ENCODE results near the gene TMEM63C.

TMEM63C gene

GRCh38 chr14:77276295-77276935, 94.8 kb downstream of the TMEM63C start:
- Histone ChIP-seq H3K9me3 (ENCODE audit: control insufficient read depth, insufficient read depth, low read depth, low read length) (no peaks in the 10 kb centered on the region), H3K36me3 (ENCODE audit: control insufficient read depth in 2 of 2, insufficient read depth in 1 of 2, low read length in 2 of 2) (peaks cover 0 to 39% of the 10 kb centered on the region in 2 experiments; a peak in 2 of 3 replicates), H3K27ac (ENCODE audit: extremely low read depth, low read depth, low read length) (no peak overlapping the region), H3K4me3 (ENCODE audit: low read depth, low read length) (no peak overlapping the region), H3K4me1 (ENCODE audit: control insufficient read depth, insufficient read depth, low read length) (no peaks in the 10 kb centered on the region)
- TF ChIP-seq KLF9 (tag by site-specific recombination; IDR thresholded peaks at IDR 0.05; ENCODE audit: low read depth) (no peak), ZBTB26 (tag by site-specific recombination; optimal IDR thresholded peaks at IDR 0.05) (no peak), SCRT2 (tag by site-specific recombination; IDR thresholded peaks at IDR 0.05) (no peak)
- ChIA-PET POLR2A (interaction anchor here (0.6 kb wide), 1 partner anchor 288 kb away, joined by 3 read pairs; no protein-coding TSS in a partner anchor), CTCF (interaction anchor here (0.5 to 0.8 kb wide), 5 partner anchors 31 to 222 kb away, joined by 3 to 6 read pairs (median 3); partner anchors contain the start of gene ISM2)

GRCh38 chr14:77276959-77277358, 95.4 kb downstream of the TMEM63C start:
- H3K4me1 ChIP-seq (ENCODE audit: control insufficient read depth, insufficient read depth, low read length): no peaks in the 10 kb centered on the region
- ChIA-PET POLR2A (interaction anchor here (0.6 kb wide), 1 partner anchor 287 kb away, joined by 3 read pairs; no protein-coding TSS in a partner anchor), CTCF (interaction anchor here (0.5 to 1.1 kb wide), 4 partner anchors 31 to 125 kb away, joined by 3 to 4 read pairs (median 4); no protein-coding TSS in a partner anchor)
- no peak overlapping the region for H3K27ac ChIP-seq (ENCODE audit: extremely low read depth, low read depth, low read length)
- no peak for TF ChIP-seq ZNF776 (tag by site-specific recombination; IDR thresholded peaks at IDR 0.05; ENCODE audit: borderline replicate concordance)
- no peak for TF ChIP-seq PRDM6 (tag by site-specific recombination; IDR thresholded peaks at IDR 0.05)
- no peak for TF ChIP-seq ZNF132 (tag by site-specific recombination; IDR thresholded peaks at IDR 0.05; ENCODE audit: borderline replicate concordance)
- no peak for TF ChIP-seq ZNF558 (tag by site-specific recombination; IDR thresholded peaks at IDR 0.05)
- TF ChIP-seq ZNF830 (tag by site-specific recombination; IDR thresholded peaks at IDR 0.05; ENCODE audit: low read depth): no peak
- no peak for TF ChIP-seq SCRT1 (tag by site-specific recombination; IDR thresholded peaks at IDR 0.05; ENCODE audit: borderline replicate concordance)
- no peak for TF ChIP-seq ZNF837 (tag by site-specific recombination; IDR thresholded peaks at IDR 0.05)
- no peak for TF ChIP-seq KLF9 (tag by site-specific recombination; IDR thresholded peaks at IDR 0.05; ENCODE audit: low read depth)
- TF ChIP-seq ZNF394 (tag by site-specific recombination; IDR thresholded peaks at IDR 0.05; ENCODE audit: borderline replicate concordance): no peak
- no peak for TF ChIP-seq ZNF677 (tag by site-specific recombination; IDR thresholded peaks at IDR 0.05)
- TF ChIP-seq ZNF514 (tag by site-specific recombination; IDR thresholded peaks at IDR 0.05): no peak
- TF ChIP-seq GLIS1 (tag by site-specific recombination; IDR thresholded peaks at IDR 0.05): no peak
- no peak for TF ChIP-seq ZNF488 (tag by site-specific recombination; IDR thresholded peaks at IDR 0.05)
- TF ChIP-seq ZNF76 (tag by site-specific recombination; IDR thresholded peaks at IDR 0.05; ENCODE audit: borderline replicate concordance, low read depth): no peak
- TF ChIP-seq ZXDB (tag by site-specific recombination; IDR thresholded peaks at IDR 0.05): no peak
- no peak for TF ChIP-seq ZNF341 (tag by site-specific recombination; IDR thresholded peaks at IDR 0.05; ENCODE audit: low read depth)
- TF ChIP-seq AEBP2 (tag by site-specific recombination; IDR thresholded peaks at IDR 0.05; ENCODE audit: borderline replicate concordance): no peak
- H3K9me3 ChIP-seq (ENCODE audit: control insufficient read depth, insufficient read depth, low read depth, low read length): no peaks in the 10 kb centered on the region
- H3K36me3 ChIP-seq (ENCODE audit: control insufficient read depth in 2 of 2, insufficient read depth in 1 of 2, low read length in 2 of 2): peaks cover 0 to 45% of the 10 kb centered on the region in 2 experiments; a peak in 2 of 3 replicates
- H3K4me3 ChIP-seq (ENCODE audit: low read depth, low read length): no peak overlapping the region
